ENCODE data around the gene ABCD3.

DNA sequence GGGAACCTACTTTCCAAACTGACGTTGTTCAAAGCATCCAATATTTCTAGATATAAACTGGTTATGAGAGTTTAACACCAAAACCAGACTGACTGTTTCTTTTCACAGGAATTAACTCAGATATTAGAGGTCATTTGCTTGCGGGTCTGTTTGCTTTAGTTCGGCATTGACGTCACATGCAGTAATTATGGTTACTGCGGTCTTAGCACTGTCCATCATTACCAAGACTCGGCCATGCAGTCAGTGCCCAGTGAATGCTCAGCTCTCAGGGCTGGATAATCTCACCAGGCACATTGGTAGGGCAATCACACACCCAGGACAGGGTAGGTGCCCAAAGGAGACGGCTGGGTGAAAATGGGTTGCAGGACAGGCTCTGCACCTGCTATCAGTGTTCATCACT is 133.3 kb downstream of the ABCD3 start:
- TF ChIP-seq, protein P1, sequence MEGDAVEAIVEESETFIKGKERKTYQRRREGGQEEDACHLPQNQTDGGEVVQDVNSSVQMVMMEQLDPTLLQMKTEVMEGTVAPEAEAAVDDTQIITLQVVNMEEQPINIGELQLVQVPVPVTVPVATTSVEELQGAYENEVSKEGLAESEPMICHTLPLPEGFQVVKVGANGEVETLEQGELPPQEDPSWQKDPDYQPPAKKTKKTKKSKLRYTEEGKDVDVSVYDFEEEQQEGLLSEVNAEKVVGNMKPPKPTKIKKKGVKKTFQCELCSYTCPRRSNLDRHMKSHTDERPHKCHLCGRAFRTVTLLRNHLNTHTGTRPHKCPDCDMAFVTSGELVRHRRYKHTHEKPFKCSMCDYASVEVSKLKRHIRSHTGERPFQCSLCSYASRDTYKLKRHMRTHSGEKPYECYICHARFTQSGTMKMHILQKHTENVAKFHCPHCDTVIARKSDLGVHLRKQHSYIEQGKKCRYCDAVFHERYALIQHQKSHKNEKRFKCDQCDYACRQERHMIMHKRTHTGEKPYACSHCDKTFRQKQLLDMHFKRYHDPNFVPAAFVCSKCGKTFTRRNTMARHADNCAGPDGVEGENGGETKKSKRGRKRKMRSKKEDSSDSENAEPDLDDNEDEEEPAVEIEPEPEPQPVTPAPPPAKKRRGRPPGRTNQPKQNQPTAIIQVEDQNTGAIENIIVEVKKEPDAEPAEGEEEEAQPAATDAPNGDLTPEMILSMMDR (IDR thresholded peaks at IDR 0.05; ENCODE audit: insufficient read depth, low read depth, low read length), result no peak
- TF ChIP-seq EZH2 (IDR thresholded peaks at IDR 0.05; ENCODE audit: insufficient read depth, low read length), result no peak

Measured in astrocyte (in vitro differentiated cells and primary cell).